ENCODE results near the gene ATP1A4. TPM values are rescaled to one million over a fixed set of nuclear protein-coding genes. Genes with fewer than 3 reads are reported as not detected.

Gene ATP1A4
- total RNA-seq, 6 experiments from 2014 or later, result not detected

- intact Hi-C loops (cut with DNase I), result no loop called here
- TF ChIP-seq CTCF (IDR thresholded peaks at IDR 0.05), result no peak
- TF ChIP-seq POLR2A (IDR thresholded peaks at IDR 0.05), result no peak
- Histone ChIP-seq H3K27ac (no peak overlapping the region), H3K27me3 (no peaks in the 10 kb centered on the region), H3K4me3 (no peak overlapping the region), H3K4me1 (no peaks in the 10 kb centered on the region), H3K36me3 (no peaks in the 10 kb centered on the region), H3K9me3 (no peaks in the 10 kb centered on the region)
- WGBS (ENCODE audit: insufficient coverage, low coverage, low lambda C conversion rate, missing lambda C conversion rate), result 67% methylated on average over 6 of the region's 12 CpGs
- DNase-seq, result no peak
- no peak for ATAC-seq
Measured at GRCh38 chr1:160166166-160166868, 14.9 kb downstream of the ATP1A4 start.

GRCh38 chr1:160167056-160167455, 15.7 kb downstream of the ATP1A4 start:
- DNase-seq, result no peak
- no peak overlapping the region for H3K27ac ChIP-seq
- no peaks in the 10 kb centered on the region for H3K4me1 ChIP-seq
- WGBS (ENCODE audit: insufficient coverage, low coverage, low lambda C conversion rate, missing lambda C conversion rate), result 64% methylated on average over 3 of the region's 4 CpGs
- TF ChIP-seq POLR2A (IDR thresholded peaks at IDR 0.05) (no peak), CTCF (IDR thresholded peaks at IDR 0.05) (no peak)
- intact Hi-C loops (cut with DNase I), result no loop called here
- H3K36me3 ChIP-seq, result no peaks in the 10 kb centered on the region
- H3K27me3 ChIP-seq, result no peaks in the 10 kb centered on the region
- H3K9me3 ChIP-seq, result no peaks in the 10 kb centered on the region
- ATAC-seq, result no peak
- H3K4me3 ChIP-seq, result no peak overlapping the region

- ATAC-seq, result no peak
- H3K9me3 ChIP-seq, result no peaks in the 10 kb centered on the region
- no peaks in the 10 kb centered on the region for H3K27me3 ChIP-seq
- H3K4me3 ChIP-seq, result no peak overlapping the region
- 84% methylated on average over 4 of the region's 6 CpGs for WGBS (ENCODE audit: insufficient coverage, low coverage, low lambda C conversion rate, missing lambda C conversion rate)
- intact Hi-C loops (cut with DNase I), result no loop called here
- TF ChIP-seq CTCF (IDR thresholded peaks at IDR 0.05), result no peak
- TF ChIP-seq POLR2A (IDR thresholded peaks at IDR 0.05), result no peak
- no peaks in the 10 kb centered on the region for H3K36me3 ChIP-seq
- H3K4me1 ChIP-seq, result no peaks in the 10 kb centered on the region
- H3K27ac ChIP-seq, result no peak overlapping the region
- DNase-seq, result no peak
Measured at GRCh38 chr1:160167580-160167979, 16.2 kb downstream of the ATP1A4 start.

GRCh38 chr1:160168016-160168415, 16.6 kb downstream of the ATP1A4 start:
- H3K27ac ChIP-seq, result no peak overlapping the region
- DNase-seq, result no peak
- ATAC-seq, result no peak
- WGBS (ENCODE audit: insufficient coverage, low coverage, low lambda C conversion rate, missing lambda C conversion rate), result 63% methylated on average over 5 of the region's 5 CpGs
- H3K36me3 ChIP-seq, result no peaks in the 10 kb centered on the region
- H3K27me3 ChIP-seq, result no peaks in the 10 kb centered on the region
- H3K4me3 ChIP-seq, result no peak overlapping the region
- no peaks in the 10 kb centered on the region for H3K9me3 ChIP-seq
- intact Hi-C loops (cut with DNase I), result no loop called here
- TF ChIP-seq CTCF (IDR thresholded peaks at IDR 0.05), result no peak
- TF ChIP-seq POLR2A (IDR thresholded peaks at IDR 0.05), result no peak
- no peaks in the 10 kb centered on the region for H3K4me1 ChIP-seq

Measured in right lobe of liver (tissue), 6 donors.